GM18502 (cell line): Measurements from ENCODE around the gene SLC44A5.
A peak's percentile ranks its signal among the peaks of the same experiment; 100 is the strongest.
"Not testable (repeated sequence)": the region's sequence is repeated elsewhere in the genome, so short reads cannot be mapped to it uniquely, and the experiment has no call there.

Experiments used
- ATAC-seq: cut with Tn5 transposase; IDR thresholded peaks from one replicate; pipeline ENCODE4 v1.9.1; 2021; ENCODE audit warnings: mild to moderate bottlenecking; ENCODE audit not compliant: unreplicated experiment, poor library complexity

The SLC44A5 gene

GRCh38 chr1:75396745-75397144, 214.2 kb downstream of the SLC44A5 start:
- no peak for ATAC-seq

DNA sequence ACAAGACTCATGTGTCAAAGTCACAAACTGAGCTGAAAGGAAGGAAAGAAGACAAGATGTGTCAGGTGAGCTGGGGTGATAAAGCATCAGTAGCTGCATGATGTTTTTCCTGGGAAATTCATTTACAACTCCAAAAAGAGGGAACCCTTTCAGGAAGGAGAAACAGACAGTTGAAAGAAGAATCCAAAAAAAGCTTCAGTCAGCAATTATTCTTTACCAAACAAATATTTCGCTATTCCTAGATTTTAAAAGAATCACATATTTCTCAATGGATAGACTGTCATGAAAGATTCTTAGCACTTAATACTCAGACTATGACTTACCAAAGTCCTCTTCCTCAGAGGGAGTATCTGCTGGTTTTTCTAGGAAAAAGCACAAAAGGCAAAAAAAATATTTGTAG, 214.7 kb downstream of the SLC44A5 start:
- no peak for ATAC-seq

GRCh38 chr1:75394386-75395139, 216.4 kb downstream of the SLC44A5 start:
- peak; percentile 64 for ATAC-seq

DNA sequence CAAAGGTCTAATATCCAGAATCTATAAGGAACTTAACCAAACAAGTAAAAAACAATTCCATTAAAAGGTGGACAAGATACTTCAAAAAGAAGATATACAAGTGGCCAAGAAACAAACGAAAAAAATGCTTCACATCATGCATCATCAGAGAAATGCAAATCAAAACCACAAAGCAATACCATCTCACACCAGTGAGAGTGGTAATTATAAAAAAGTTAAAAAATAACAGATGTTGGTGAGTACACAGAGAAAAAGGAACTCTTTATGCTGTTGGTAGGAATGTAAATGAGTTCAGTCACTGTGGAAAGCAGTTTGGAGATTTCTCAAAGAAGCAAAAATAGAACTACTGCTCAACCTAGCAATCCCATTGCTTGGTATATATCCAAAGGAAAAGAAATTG, 218.6 kb downstream of the SLC44A5 start:
- ATAC-seq = no peak

GRCh38 chr1:75375476-75376447, 235.2 kb downstream of the SLC44A5 start:
- ATAC-seq = not testable (repeated sequence)

DNA sequence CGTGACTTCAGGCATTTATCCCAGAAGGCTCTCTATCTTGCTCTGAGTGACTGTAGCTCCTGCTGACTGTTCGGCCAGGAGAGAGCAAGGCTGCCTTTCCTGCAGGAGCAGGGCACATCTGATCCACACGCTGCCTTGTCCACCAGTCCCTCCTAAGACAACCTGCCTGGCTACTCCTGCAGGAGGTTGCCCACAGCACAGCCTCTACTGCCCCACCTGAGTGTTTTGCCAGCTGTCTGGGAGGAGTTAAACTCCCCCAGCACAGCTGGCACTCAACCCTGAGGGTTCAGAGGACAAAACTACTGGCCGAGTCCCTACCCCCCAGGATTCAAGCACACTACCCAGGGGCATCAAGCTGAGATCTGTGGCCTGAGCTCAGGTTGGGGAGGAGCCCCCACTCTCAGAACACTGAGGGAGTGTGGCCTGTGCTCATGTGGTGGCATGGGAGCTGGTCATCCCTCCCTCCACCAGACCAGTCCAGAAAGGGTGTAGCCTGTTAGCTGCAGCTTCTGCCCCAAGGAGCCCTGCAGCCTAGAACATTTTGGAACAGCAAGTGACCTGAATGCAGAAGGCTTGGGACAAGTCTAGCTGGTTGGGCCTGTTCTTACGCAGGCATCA, 237.3 kb downstream of the SLC44A5 start:
- no peak for ATAC-seq

- no peak for ATAC-seq
These were observed 244.3 kb downstream of the SLC44A5 start for GRCh38 chr1:75366595-75366994.

GRCh38 chr1:75361260-75361659, 249.7 kb downstream of the SLC44A5 start:
- ATAC-seq = no peak

DNA sequence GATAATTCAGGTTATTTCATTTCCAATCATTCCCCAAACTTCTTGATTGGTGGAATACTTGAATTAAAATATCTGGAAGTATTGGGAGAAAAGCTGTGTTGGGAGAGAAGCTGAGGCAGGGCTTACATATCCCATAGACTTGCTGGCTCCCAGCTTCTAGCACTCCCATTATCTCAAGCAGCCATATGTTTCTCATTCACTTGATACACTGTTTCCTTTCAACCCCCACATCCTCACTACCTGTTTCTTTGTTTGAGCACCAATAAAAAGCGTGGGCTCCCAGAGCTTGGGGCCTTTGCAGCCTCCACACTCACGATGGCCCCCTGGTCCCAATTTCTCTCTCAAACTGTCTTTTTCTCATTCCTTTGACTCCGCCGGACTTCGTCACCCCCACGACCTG, 256.6 kb downstream of the SLC44A5 start:
- ATAC-seq = not testable (repeated sequence)

DNA sequence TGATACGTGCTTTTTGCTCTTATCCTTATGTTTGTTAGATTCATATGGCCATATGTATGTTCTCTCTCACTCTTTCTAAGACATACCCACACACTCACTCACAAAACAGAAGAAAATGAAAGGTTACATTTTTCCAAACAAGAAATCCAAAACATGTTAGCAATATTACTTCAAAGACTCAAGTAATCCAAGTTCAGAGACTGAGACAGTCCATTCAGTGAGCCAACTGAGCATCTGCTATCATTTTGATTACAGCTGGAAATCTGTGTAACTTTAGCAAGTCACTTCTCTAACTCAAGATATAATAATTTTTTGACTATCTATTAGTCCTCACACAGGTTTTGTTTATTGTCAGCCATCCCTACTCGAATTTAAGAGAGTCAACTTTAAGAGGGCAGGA, 257.9 kb downstream of the SLC44A5 start:
- ATAC-seq = no peak

GRCh38 chr1:75345538-75346292, 265.2 kb downstream of the SLC44A5 start:
- no peak for ATAC-seq

- no peak for ATAC-seq
These were observed 268.1 kb downstream of the SLC44A5 start for GRCh38 chr1:75342786-75343185.

DNA sequence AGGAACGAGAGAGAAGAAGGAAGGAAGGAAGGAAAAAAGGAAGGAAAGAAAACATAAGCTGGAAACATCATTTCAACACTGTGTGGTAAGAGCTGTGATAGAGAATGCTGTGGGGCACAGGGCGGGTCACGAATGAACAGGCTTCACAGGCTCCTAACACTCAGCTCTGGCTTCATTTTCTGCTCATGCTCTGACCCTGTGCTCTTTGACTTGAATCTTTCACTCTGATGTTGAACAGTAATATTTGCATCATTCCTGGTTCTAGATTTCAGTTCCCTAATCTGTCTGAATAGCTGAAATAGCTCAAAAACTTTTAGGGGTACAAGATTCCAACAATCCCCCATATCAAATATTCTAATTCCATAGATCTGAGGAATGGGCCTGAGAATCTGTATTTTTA, 269.4 kb downstream of the SLC44A5 start:
- ATAC-seq = peak; percentile 57

GRCh38 chr1:75338616-75339483, 272.1 kb downstream of the SLC44A5 start:
- peak; percentile 87 for ATAC-seq

GRCh38 chr1:75334876-75335389, 276.0 kb downstream of the SLC44A5 start:
- ATAC-seq = no peak

- ATAC-seq = no peak
These were observed 280.3 kb downstream of the SLC44A5 start for GRCh38 chr1:75330624-75331023.

DNA sequence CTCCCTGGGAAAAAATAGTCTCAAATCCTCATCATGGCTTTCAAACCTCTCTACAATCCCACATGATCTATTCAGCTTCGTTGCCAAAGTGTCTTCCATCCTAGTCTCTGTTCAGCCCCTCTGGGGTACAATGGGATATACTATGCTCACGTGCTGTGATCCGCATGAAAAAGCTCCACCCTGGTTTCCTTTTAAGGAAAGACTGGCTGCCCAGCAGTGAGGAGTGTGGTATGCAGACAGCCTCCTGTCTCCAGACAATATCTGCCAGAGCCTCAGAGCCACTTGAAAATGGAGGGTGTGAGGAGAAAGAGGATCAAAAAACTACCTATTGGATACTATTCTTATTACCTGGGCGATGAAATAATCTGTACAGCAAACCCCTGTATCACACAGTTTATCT, 282.2 kb downstream of the SLC44A5 start:
- no peak for ATAC-seq

DNA sequence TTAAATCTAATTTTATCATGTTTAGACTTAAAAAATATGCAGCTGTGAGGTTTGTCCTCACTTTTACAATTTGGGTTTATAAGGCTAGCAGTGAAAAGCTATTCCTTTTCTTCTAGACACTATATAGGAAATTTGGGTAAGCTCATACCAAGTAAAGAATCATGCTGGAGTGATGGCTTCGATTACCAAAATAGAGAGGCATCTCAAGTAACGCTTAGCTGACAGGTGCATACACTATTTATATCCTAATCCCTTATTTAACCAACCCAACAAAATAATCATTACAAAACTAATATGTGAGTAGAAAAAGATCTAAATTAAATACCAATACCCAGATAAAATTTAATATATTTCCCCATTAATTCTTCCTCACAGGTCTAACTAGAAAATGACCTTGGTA, 283.5 kb downstream of the SLC44A5 start:
- ATAC-seq = no peak

DNA sequence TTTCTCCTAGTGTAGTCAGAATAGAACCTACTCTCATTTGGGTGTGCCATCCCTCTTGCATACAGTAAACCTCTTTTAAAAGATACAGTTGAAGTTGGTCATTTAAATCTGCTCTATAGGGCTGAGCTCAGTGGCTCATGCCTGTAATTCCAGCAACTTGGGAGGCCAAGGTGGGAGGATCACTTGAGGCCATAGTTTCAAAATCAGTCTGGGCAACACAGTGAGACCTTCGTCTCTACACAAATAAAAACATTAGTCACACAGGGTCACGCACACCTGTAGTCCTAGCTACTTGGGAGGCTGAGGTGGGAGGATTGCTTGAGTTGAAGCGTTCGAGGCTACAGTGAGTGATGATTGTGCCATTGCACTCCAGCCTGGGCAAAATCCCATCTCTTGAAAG, 292.9 kb downstream of the SLC44A5 start:
- no peak for ATAC-seq
